Naive thymus-derived CD4-positive, alpha-beta T cell (primary cell): Measurements from ENCODE around the gene ZNF286A. TPM values are rescaled to one million over a fixed set of nuclear protein-coding genes. Genes with fewer than 3 reads are reported as not detected.
A peak's percentile ranks its signal among the peaks of the same experiment; 100 is the strongest.
"Not testable (repeated sequence)": the region's sequence is repeated elsewhere in the genome, so short reads cannot be mapped to it uniquely, and the experiment has no call there.

Experiments used
- ATAC-seq: fragments of 150-1000 bp; cut with Tn5 transposase; 2 replicates; pipeline ENCODE4 v1.10.0; 2021; ENCODE audit warnings: mild to moderate bottlenecking, moderate library complexity
- CTCF ChIA-PET: fragments of 350-600 bp; sonication (Branson Sonifier 250); formaldehyde crosslinking; loops from one replicate; lab custom pipeline; 2021; ENCODE audit warnings: antibody characterized with exemption; lab: Charles Lee
- POLR2A ChIA-PET: fragments of 350-600 bp; sonication (Branson Sonifier 250); formaldehyde crosslinking; loops from one replicate; lab custom pipeline; 2021; ENCODE audit warnings: antibody characterized with exemption, inconsistent platforms; lab: Charles Lee
- DNase-seq, 9 donors: peaks; one replicate each; pipeline versions ENCODE4 v3.0.0 to v3.0.0-alpha.2; 2020 to 2022; ENCODE audit warnings: mixed read lengths in 1 of 9
- H3K27ac ChIP-seq: one replicate; pipeline ENCODE4 v1.7.0; 2013; ENCODE audit warnings: mild to moderate bottlenecking, low read depth, low read length, moderate library complexity
- H3K27me3 ChIP-seq, 2 donors: one replicate each; pipeline ENCODE4 v1.7.0; 2013; ENCODE audit warnings: low read length in 2 of 2, mild to moderate bottlenecking in 2 of 2, moderate library complexity in 2 of 2; ENCODE audit not compliant: control insufficient read depth in 2 of 2, insufficient read depth in 2 of 2
- H3K36me3 ChIP-seq, 3 experiments: 1 replicate in 2 of 3; 2 replicates in 1 of 3; pipeline ENCODE4 v1.7.0; 2013; ENCODE audit warnings: low read length in 3 of 3, mild to moderate bottlenecking in 3 of 3, moderate library complexity in 1 of 3; ENCODE audit not compliant: insufficient read depth in 3 of 3, control insufficient read depth in 2 of 3
- H3K4me1 ChIP-seq, 2 donors: one replicate each; pipeline ENCODE4 v1.7.0; 2013; ENCODE audit warnings: low read length in 2 of 2, mild to moderate bottlenecking in 2 of 2, moderate library complexity in 1 of 2; ENCODE audit not compliant: control insufficient read depth in 2 of 2, insufficient read depth in 2 of 2
- H3K4me3 ChIP-seq: 2 replicates; pipeline ENCODE4 v1.7.0; 2013; ENCODE audit warnings: mild to moderate bottlenecking, low read length
- H3K9me3 ChIP-seq, 3 experiments: 1 replicate in 2 of 3; 2 replicates in 1 of 3; pipeline ENCODE4 v1.7.0; 2013; ENCODE audit warnings: low read length in 3 of 3; ENCODE audit not compliant: control insufficient read depth in 2 of 3
- H3K27ac Mint-ChIP-seq, 9 donors: one replicate each; pipeline ENCODE4 v1.8.0; 2020 to 2022; ENCODE audit warnings: mixed read lengths in 9 of 9, mild to moderate bottlenecking in 8 of 9, moderate library complexity in 5 of 9, inconsistent platforms in 2 of 9
- H3K27me3 Mint-ChIP-seq, 5 donors: one replicate each; pipeline ENCODE4 v1.8.0; 2021 to 2022; ENCODE audit warnings: mixed read lengths in 5 of 5, mild to moderate bottlenecking in 1 of 5
- H3K36me3 Mint-ChIP-seq, 5 donors: one replicate each; pipeline ENCODE4 v1.8.0; 2020 to 2022; ENCODE audit warnings: mixed read lengths in 5 of 5, mild to moderate bottlenecking in 3 of 5, inconsistent platforms in 1 of 5
- H3K4me1 Mint-ChIP-seq, 7 donors: one replicate each; pipeline ENCODE4 v1.8.0; 2020 to 2022; ENCODE audit warnings: mixed read lengths in 7 of 7, mild to moderate bottlenecking in 3 of 7, inconsistent platforms in 1 of 7
- H3K4me3 Mint-ChIP-seq, 10 donors: one replicate each; pipeline ENCODE4 v1.8.0; 2020 to 2022; ENCODE audit warnings: mild to moderate bottlenecking in 10 of 10, mixed read lengths in 10 of 10, moderate library complexity in 6 of 10, inconsistent platforms in 2 of 10
- H3K9me3 Mint-ChIP-seq, 11 donors: one replicate each; pipeline ENCODE4 v1.8.0; 2020 to 2022; ENCODE audit warnings: mixed read lengths in 11 of 11, mild to moderate bottlenecking in 4 of 11, inconsistent platforms in 1 of 11, moderate library complexity in 1 of 11
- intact Hi-C, 2 donors: fragments of 100-400 bp; cut with micrococcal nuclease; formaldehyde crosslinking; loops; one replicate each; pipeline ENCODE4 v1.15.1; 2023
- polyA plus RNA-seq, 2 donors: library from polyadenylated mRNA; unstranded; fragments of 300-500 nt; fragmentation: Illumina TruSeq; gene quantifications; one replicate each; pipeline ENCODE4 v1.2.3, GENCODE V29; 2021
- total RNA-seq, 6 experiments: library from RNA in 5 of 6; stranded (reverse) in 5 of 6; gene quantifications; 1 replicate in 5 of 6; 2 replicates in 1 of 6; pipeline ENCODE4 v1.2.3 and lab custom pipeline; 2021 to 2026

The ZNF286A gene
- total and polyA plus RNA-seq, 7 experiments from 2014 or later: 14.7 to 32.1 (median 17.4) TPM

DNA sequence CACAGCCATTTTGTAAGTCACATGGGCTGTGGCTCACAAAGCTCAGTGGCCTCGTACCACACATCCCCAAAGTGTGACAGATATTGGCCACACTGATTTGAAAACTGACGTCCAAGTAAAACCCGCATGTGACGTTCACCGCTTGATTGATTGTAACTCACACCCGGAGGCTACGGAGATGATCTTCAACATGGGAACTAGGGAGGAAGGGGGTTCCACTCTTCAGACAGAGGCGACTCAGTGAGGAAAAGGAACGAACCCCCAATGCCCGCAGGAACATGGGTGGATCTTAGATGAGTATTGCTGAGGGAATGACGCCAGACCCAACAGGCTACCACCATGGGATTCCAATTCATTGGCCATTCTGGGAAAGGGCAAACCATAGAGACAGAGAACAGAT, 39.7 kb downstream of the ZNF286A start:
- H3K27me3 ChIP-seq, H3K9me3 Mint-ChIP-seq, H3K27me3 Mint-ChIP-seq, H3K4me1 Mint-ChIP-seq, H3K4me3 ChIP-seq, H3K36me3 ChIP-seq, H3K27ac ChIP-seq, intact Hi-C loops, ATAC-seq, H3K36me3 Mint-ChIP-seq, H3K9me3 ChIP-seq, H3K4me1 ChIP-seq, CTCF ChIA-PET, H3K4me3 Mint-ChIP-seq, POLR2A ChIA-PET, DNase-seq: not testable (repeated sequence)
- peak overlapping the region in 1 of 9 donors; percentile 33 for H3K27ac Mint-ChIP-seq

DNA sequence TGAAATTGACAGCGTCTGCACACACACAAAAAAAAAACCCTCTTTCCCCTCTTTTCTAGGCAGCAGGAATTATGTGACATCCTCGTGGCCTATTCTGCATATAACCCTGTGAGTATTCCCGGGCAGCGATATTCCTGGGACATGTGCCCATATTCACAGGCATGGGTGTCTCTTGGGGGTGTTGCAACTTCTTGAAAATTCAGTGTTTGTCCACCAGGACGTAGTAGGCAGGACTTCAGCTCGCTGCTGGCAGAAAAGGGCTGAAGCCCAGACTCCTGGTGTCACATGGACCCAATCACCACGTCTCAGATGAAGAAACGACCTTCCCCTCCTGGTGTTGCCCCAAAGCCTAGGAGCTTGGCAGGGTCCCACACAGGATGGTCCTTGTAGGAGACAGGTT, 40.5 kb downstream of the ZNF286A start:
- intact Hi-C loops, CTCF ChIA-PET, H3K27me3 ChIP-seq, H3K36me3 ChIP-seq, H3K4me3 ChIP-seq, H3K4me3 Mint-ChIP-seq, H3K4me1 ChIP-seq, ATAC-seq, H3K27ac ChIP-seq, H3K36me3 Mint-ChIP-seq, H3K9me3 Mint-ChIP-seq, H3K9me3 ChIP-seq, H3K4me1 Mint-ChIP-seq, DNase-seq, H3K27ac Mint-ChIP-seq, POLR2A ChIA-PET: not testable (repeated sequence)
- peaks cover 4 to 11% (median 6%) of the 10 kb centered on the region in 5 donors for H3K27me3 Mint-ChIP-seq

DNA sequence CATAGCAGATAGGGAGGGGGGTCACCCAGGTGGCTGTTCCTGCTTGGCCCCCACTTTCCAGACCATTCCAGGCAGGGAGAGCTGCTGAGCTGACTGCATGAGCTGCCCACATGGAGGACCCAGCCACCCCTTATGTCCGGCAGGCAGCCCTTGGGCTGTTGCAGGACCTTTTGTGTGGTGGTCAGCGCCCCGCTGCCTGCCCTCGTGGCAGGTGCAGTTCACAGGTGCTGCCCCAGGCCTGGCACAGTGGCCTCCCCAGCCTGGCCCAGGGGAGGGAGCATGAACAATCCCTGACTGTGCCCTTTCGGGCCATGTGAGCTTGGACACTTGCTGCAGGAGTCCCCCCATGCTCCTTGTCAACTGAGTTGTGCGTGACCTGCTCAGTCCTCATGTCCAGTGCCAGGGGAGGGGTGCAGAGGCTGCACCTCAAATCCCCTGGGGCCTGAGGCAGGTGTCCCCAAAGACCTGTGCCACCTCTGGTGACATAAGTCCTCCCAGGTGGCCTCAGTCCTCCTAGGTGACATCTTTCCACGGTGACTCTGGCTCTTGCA, 41.1 kb downstream of the ZNF286A start:
- ChIA-PET CTCF (no interaction called here), POLR2A (no interaction called here)
- Histone ChIP-seq H3K4me3 (no peak overlapping the region), H3K27ac (no peak overlapping the region), H3K27me3 (no peaks in the 10 kb centered on the region), H3K36me3 (no peaks in the 10 kb centered on the region), H3K9me3 (no peaks in the 10 kb centered on the region), H3K4me1 (no peaks in the 10 kb centered on the region)
- no peak overlapping the region for H3K27ac Mint-ChIP-seq
- H3K27me3 Mint-ChIP-seq: peaks cover 4 to 16% (median 6%) of the 10 kb centered on the region in 5 donors
- ATAC-seq: no peak
- H3K4me1 Mint-ChIP-seq: no peaks in the 10 kb centered on the region
- DNase-seq: no peak
- no peaks in the 10 kb centered on the region for H3K36me3 Mint-ChIP-seq
- H3K4me3 Mint-ChIP-seq: no peak overlapping the region
- intact Hi-C loops: no loop called here
- no peaks in the 10 kb centered on the region for H3K9me3 Mint-ChIP-seq

DNA sequence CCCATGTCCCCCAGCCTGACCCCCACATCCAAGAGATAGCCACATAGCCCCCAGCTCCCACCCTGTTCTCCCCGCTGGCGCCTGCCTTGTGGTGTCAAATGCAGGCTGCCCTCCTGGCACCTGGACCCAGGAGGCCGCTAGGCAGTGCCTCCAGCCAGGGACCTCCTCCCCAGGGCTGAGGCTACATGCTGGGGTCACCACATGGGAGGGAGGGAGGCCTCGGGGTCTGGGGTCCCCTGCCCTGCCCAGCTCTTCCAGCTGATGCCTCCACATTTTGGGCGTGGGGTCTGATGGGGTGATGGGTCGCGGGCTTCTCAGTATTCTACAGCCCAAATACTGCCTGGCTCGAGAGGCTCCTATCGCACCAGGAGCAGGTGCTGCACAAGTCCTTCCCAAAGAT, 42.1 kb downstream of the ZNF286A start:
- peaks cover 6 to 18% (median 10%) of the 10 kb centered on the region in 5 donors for H3K27me3 Mint-ChIP-seq

DNA sequence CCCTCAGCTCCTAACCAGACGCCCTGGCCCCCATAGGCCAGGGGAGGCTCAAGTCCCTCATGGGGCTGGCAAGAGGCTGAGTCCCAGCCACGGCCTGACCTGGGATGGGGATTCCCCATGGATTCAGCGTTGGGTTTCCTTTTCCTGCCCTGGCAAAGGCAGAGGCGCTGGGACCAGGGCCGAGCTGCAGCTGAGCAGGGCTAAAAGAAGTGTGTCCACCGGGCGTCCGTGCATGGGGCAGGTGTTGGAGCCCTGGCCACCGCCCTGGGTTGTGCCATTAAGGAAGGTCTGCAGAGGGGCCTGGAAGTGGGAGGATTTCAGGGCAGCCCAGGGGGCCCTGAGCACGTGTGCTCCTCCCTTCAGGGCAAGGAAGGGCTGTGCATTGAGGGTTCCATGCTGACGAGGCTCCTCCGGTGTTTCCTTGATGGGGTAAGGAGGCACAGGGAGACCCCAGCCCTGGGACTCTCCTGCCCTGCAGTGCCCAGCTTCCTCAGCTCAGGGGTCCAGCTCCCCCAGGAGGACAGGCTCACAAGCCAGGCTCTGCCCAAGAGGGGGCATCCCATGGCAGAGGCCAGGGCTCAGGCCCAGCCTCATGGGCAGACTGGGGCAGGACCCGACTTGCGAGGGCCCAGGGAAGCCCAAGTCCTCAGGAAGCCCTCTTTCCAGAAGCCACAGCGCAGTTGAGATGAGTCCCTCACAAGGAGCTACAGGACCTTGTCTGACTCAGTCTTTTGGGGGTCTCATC, 42.7 kb downstream of the ZNF286A start:
- Mint-ChIP-seq H3K4me1 (no peaks in the 10 kb centered on the region), H3K9me3 (no peaks in the 10 kb centered on the region), H3K27ac (no peak overlapping the region), H3K36me3 (no peaks in the 10 kb centered on the region), H3K27me3 (peaks cover 6 to 24% (median 16%) of the 10 kb centered on the region in 5 donors), H3K4me3 (no peak overlapping the region)
- Histone ChIP-seq H3K27ac (no peak overlapping the region), H3K36me3 (no peaks in the 10 kb centered on the region), H3K9me3 (no peaks in the 10 kb centered on the region), H3K4me3 (no peak overlapping the region), H3K27me3 (no peaks in the 10 kb centered on the region), H3K4me1 (no peaks in the 10 kb centered on the region)
- DNase-seq: no peak
- intact Hi-C loops: no loop called here
- no peak for ATAC-seq
- POLR2A ChIA-PET: no interaction called here
- CTCF ChIA-PET: no interaction called here

More for the DNA sequence above, 42.1 kb downstream of the ZNF286A start:
- H3K9me3 Mint-ChIP-seq: no peaks in the 10 kb centered on the region
- Histone ChIP-seq H3K27me3 (no peaks in the 10 kb centered on the region), H3K36me3 (no peaks in the 10 kb centered on the region), H3K4me1 (no peaks in the 10 kb centered on the region), H3K4me3 (no peak overlapping the region), H3K9me3 (no peaks in the 10 kb centered on the region), H3K27ac (no peak overlapping the region)
- H3K4me3 Mint-ChIP-seq: no peak overlapping the region
- intact Hi-C loops: no loop called here
- H3K36me3 Mint-ChIP-seq: no peaks in the 10 kb centered on the region
- no peak for ATAC-seq
- no peaks in the 10 kb centered on the region for H3K4me1 Mint-ChIP-seq
- ChIA-PET CTCF (no interaction called here), POLR2A (no interaction called here)
- no peak for DNase-seq
- no peak overlapping the region for H3K27ac Mint-ChIP-seq

DNA sequence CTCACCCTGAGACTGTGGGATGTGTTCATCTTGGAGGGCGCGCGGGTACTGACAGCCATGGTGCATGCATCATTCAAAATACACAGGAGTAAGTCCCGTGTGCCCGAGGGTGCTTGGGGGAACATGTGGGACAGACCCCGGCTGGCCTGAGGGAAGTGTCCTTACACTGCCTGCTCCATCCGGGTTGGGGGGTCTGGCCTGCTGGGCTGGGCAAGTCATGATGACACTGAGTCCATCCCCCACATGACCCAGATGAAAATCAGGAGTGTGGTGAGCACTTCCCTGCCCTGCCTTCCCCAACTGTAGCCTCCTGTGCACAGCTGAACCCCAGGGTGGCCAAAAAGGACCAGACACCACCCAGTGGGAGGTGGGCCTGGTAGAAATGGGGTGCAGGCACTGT, 43.4 kb downstream of the ZNF286A start:
- Histone ChIP-seq H3K4me3 (no peak overlapping the region), H3K4me1 (no peaks in the 10 kb centered on the region), H3K36me3 (no peaks in the 10 kb centered on the region), H3K27ac (no peak overlapping the region), H3K9me3 (no peaks in the 10 kb centered on the region), H3K27me3 (no peaks in the 10 kb centered on the region)
- ChIA-PET POLR2A (no interaction called here), CTCF (no interaction called here)
- DNase-seq (no peak), ATAC-seq (no peak)
- Mint-ChIP-seq H3K36me3 (no peaks in the 10 kb centered on the region), H3K4me1 (no peaks in the 10 kb centered on the region), H3K27me3 (peaks cover 6 to 25% (median 17%) of the 10 kb centered on the region in 5 donors), H3K4me3 (no peak overlapping the region), H3K27ac (no peak overlapping the region), H3K9me3 (no peaks in the 10 kb centered on the region)
- intact Hi-C loops: no loop called here

DNA sequence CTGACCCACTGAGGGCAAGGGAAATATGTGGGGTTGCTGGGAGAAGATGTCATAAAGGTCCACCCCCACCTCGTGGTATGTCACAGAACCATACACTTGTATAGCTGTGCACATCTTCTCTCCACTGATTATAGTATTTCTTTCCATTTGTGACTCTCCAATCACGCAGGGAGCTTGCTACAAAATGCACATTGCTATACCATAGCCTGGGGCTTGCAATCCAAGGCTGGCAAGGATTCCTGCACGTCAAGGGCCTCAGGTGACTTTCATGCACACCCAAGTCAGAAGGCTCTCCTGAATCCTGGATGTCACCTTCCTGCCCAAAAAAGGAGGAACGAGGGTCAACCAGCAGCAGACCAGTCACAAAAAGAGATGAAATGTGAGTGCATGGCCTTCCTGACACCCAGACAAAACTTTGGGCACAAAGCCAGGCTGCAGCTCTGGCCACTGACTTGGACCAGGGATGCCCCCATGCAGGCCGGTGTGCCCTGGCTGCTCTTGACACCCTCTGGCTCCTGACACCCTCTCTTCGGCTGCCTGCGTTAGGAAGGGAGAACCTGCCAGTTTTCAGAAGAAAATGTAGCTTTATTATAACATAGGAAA, 44.6 kb downstream of the ZNF286A start:
- no peaks in the 10 kb centered on the region for H3K4me1 ChIP-seq
- H3K36me3 Mint-ChIP-seq: no peaks in the 10 kb centered on the region
- CTCF ChIA-PET: no interaction called here
- intact Hi-C loops: no loop called here
- no peak overlapping the region for H3K27ac Mint-ChIP-seq
- H3K4me1 Mint-ChIP-seq: no peaks in the 10 kb centered on the region
- no peaks in the 10 kb centered on the region for H3K27me3 ChIP-seq
- H3K4me3 ChIP-seq: no peak overlapping the region
- no peaks in the 10 kb centered on the region for H3K9me3 ChIP-seq
- POLR2A ChIA-PET: no interaction called here
- ATAC-seq (no peak), DNase-seq (no peak)
- no peak overlapping the region for H3K4me3 Mint-ChIP-seq
- no peak overlapping the region for H3K27ac ChIP-seq
- H3K9me3 Mint-ChIP-seq: no peaks in the 10 kb centered on the region
- peaks cover 6 to 25% (median 17%) of the 10 kb centered on the region in 5 donors for H3K27me3 Mint-ChIP-seq
- H3K36me3 ChIP-seq: no peaks in the 10 kb centered on the region
